ENCODE measurements around the gene TFB1M.
"Not testable (repeated sequence)": the region's sequence is repeated elsewhere in the genome, so short reads cannot be mapped to it uniquely, and the experiment has no call there.

TFB1M gene

GRCh38 chr6:155330133-155330734, 15.9 kb upstream of the TFB1M start:
- in situ Hi-C loops (cut with MboI; ENCODE audit: low sequenced_read_pairs): no loop called here

GRCh38 chr6:155329460-155330132, 15.3 kb upstream of the TFB1M start:
- in situ Hi-C loops (cut with MboI; ENCODE audit: low sequenced_read_pairs): no loop called here

GRCh38 chr6:155328539-155329459, 14.5 kb upstream of the TFB1M start:
- in situ Hi-C loops (cut with MboI; ENCODE audit: low sequenced_read_pairs): no loop called here

- in situ Hi-C loops (cut with MboI; ENCODE audit: low sequenced_read_pairs): no loop called here
These were observed 13.8 kb upstream of the TFB1M start for GRCh38 chr6:155328074-155328538.

- in situ Hi-C loops (cut with MboI; ENCODE audit: low sequenced_read_pairs): no loop called here
These were observed 13.2 kb upstream of the TFB1M start for GRCh38 chr6:155327326-155328073.

- in situ Hi-C loops (cut with MboI; ENCODE audit: low sequenced_read_pairs): no loop called here
These were observed 11.6 kb upstream of the TFB1M start for GRCh38 chr6:155325700-155326516.

GRCh38 chr6:155324993-155325392, 10.7 kb upstream of the TFB1M start:
- in situ Hi-C loops (cut with MboI; ENCODE audit: low sequenced_read_pairs): no loop called here

- in situ Hi-C loops (cut with MboI; ENCODE audit: low sequenced_read_pairs): no loop called here
These were observed 9.9 kb upstream of the TFB1M start for GRCh38 chr6:155324172-155324571.

GRCh38 chr6:155319902-155320301, 5.6 kb upstream of the TFB1M start:
- in situ Hi-C loops (cut with MboI; ENCODE audit: low sequenced_read_pairs): no loop called here

- in situ Hi-C loops (cut with MboI; ENCODE audit: low sequenced_read_pairs): no loop called here
These were observed 2.9 kb upstream of the TFB1M start for GRCh38 chr6:155317186-155317585.

GRCh38 chr6:155316419-155316818, 2.1 kb upstream of the TFB1M start:
- in situ Hi-C loops (cut with MboI; ENCODE audit: low sequenced_read_pairs): no loop called here

GRCh38 chr6:155315516-155315871, 1.2 kb upstream of the TFB1M start:
- in situ Hi-C loops (cut with MboI; ENCODE audit: low sequenced_read_pairs): no loop called here

- in situ Hi-C loops (cut with MboI; ENCODE audit: low sequenced_read_pairs): no loop called here
These were observed 660 bp upstream of the TFB1M start for GRCh38 chr6:155314773-155315515.

GRCh38 chr6:155313602-155314091, 637 bp downstream of the TFB1M start:
- in situ Hi-C loops (cut with MboI; ENCODE audit: low sequenced_read_pairs): no loop called here

- in situ Hi-C loops (cut with MboI; ENCODE audit: low sequenced_read_pairs): not testable (repeated sequence)
These were observed 1.3 kb downstream of the TFB1M start for GRCh38 chr6:155312950-155313349.

GRCh38 chr6:155311583-155311982, 2.7 kb downstream of the TFB1M start:
- in situ Hi-C loops (cut with MboI; ENCODE audit: low sequenced_read_pairs): no loop called here

GRCh38 chr6:155311086-155311485, 3.2 kb downstream of the TFB1M start:
- in situ Hi-C loops (cut with MboI; ENCODE audit: low sequenced_read_pairs): no loop called here

- in situ Hi-C loops (cut with MboI; ENCODE audit: low sequenced_read_pairs): no loop called here
These were observed 3.7 kb downstream of the TFB1M start for GRCh38 chr6:155310596-155310995.

- in situ Hi-C loops (cut with MboI; ENCODE audit: low sequenced_read_pairs): no loop called here
These were observed 5.1 kb downstream of the TFB1M start for GRCh38 chr6:155309150-155309549.

All from HL-60/S4 treated with retinoic acid at 250 ng/mL for 4 days and 3 days (cell line).